ENCODE results near the gene ARHGAP5.

The ARHGAP5 gene

GRCh38 chr14:32078858-32079216 is 1.7 kb downstream of the ARHGAP5 start:
- H3K4me3 ChIP-seq (ENCODE audit: low read length) = no peak overlapping the region; the same call in 1 of the 2 replicates
- no peaks in the 10 kb centered on the region for H3K36me3 ChIP-seq (replicated peaks; ENCODE audit: insufficient read depth, low read length)
- peaks cover 12% of the 10 kb centered on the region for H3F3A ChIP-seq (ENCODE audit: insufficient read depth, low read length)
- H4K20me1 ChIP-seq (ENCODE audit: insufficient read depth, low read length) = no peaks in the 10 kb centered on the region
- H3K9ac ChIP-seq (ENCODE audit: low read length) = no peak overlapping the region
- H3K79me2 ChIP-seq (ENCODE audit: low read length) = peaks cover 48% of the 10 kb centered on the region
- peak overlapping the region; percentile 73; the same call in 1 of the 2 replicates for H3K4me2 ChIP-seq (ENCODE audit: low read depth, low read length)
- H3K9me3 ChIP-seq (replicated peaks; ENCODE audit: insufficient read depth, low read length) = no peaks in the 10 kb centered on the region
- no peaks in the 10 kb centered on the region for H3K27me3 ChIP-seq (replicated peaks; ENCODE audit: insufficient read depth, low read length)
- no peak overlapping the region for H2AFZ ChIP-seq (ENCODE audit: low read length)
- no peaks in the 10 kb centered on the region for H3K4me1 ChIP-seq (ENCODE audit: low read length)
- TF ChIP-seq EZH2 (optimal IDR thresholded peaks at IDR 0.05; ENCODE audit: low read depth, low read length) (no peak), EZH2phosphoT487 (IDR thresholded peaks at IDR 0.05; ENCODE audit: low read length) (no peak), CTCF (IDR thresholded peaks at IDR 0.05; ENCODE audit: low read length) (no peak)
- DNase-seq = no peak
- H3K9me2 ChIP-seq (replicated peaks; ENCODE audit: insufficient read depth, low read length) = no peaks in the 10 kb centered on the region
- H3K27ac ChIP-seq (ENCODE audit: low read length) = no peak overlapping the region

- no peak overlapping the region for H3K27ac ChIP-seq (ENCODE audit: low read length)
- H3K4me3 ChIP-seq (ENCODE audit: low read length) = no peak overlapping the region
- no peak overlapping the region for H2AFZ ChIP-seq (ENCODE audit: low read length)
- TF ChIP-seq CTCF (IDR thresholded peaks at IDR 0.05; ENCODE audit: low read length) (no peak), EZH2 (optimal IDR thresholded peaks at IDR 0.05; ENCODE audit: low read depth, low read length) (no peak), EZH2phosphoT487 (IDR thresholded peaks at IDR 0.05; ENCODE audit: low read length) (no peak)
- no peaks in the 10 kb centered on the region for H3K9me3 ChIP-seq (replicated peaks; ENCODE audit: insufficient read depth, low read length)
- no peak for DNase-seq
- no peak overlapping the region for H3K9ac ChIP-seq (ENCODE audit: low read length)
- no peaks in the 10 kb centered on the region for H3K4me1 ChIP-seq (ENCODE audit: low read length)
- H3K27me3 ChIP-seq (replicated peaks; ENCODE audit: insufficient read depth, low read length) = no peaks in the 10 kb centered on the region
- no peaks in the 10 kb centered on the region for H4K20me1 ChIP-seq (ENCODE audit: insufficient read depth, low read length)
- no peaks in the 10 kb centered on the region for H3K9me2 ChIP-seq (replicated peaks; ENCODE audit: insufficient read depth, low read length)
- peaks cover 12% of the 10 kb centered on the region for H3F3A ChIP-seq (ENCODE audit: insufficient read depth, low read length)
- H3K36me3 ChIP-seq (replicated peaks; ENCODE audit: insufficient read depth, low read length) = no peaks in the 10 kb centered on the region
- no peak overlapping the region for H3K4me2 ChIP-seq (ENCODE audit: low read depth, low read length)
- H3K79me2 ChIP-seq (ENCODE audit: low read length) = peaks cover 52% of the 10 kb centered on the region
These were observed 2.2 kb downstream of the ARHGAP5 start for GRCh38 chr14:32079264-32079663.

GRCh38 chr14:32080001-32080510 is 3.0 kb downstream of the ARHGAP5 start:
- Histone ChIP-seq H3K4me3 (ENCODE audit: low read length) (no peak overlapping the region), H3K4me2 (ENCODE audit: low read depth, low read length) (no peak overlapping the region)

More at GRCh38 chr14:32080001-32080510, 3.0 kb downstream of the ARHGAP5 start:
- peaks cover 56% of the 10 kb centered on the region for H3K79me2 ChIP-seq (ENCODE audit: low read length)
- H3K27ac ChIP-seq (ENCODE audit: low read length) = no peak overlapping the region
- no peaks in the 10 kb centered on the region for H3K9me2 ChIP-seq (replicated peaks; ENCODE audit: insufficient read depth, low read length)
- no peak overlapping the region for H2AFZ ChIP-seq (ENCODE audit: low read length)
- no peaks in the 10 kb centered on the region for H3K36me3 ChIP-seq (replicated peaks; ENCODE audit: insufficient read depth, low read length)
- H3K27me3 ChIP-seq (replicated peaks; ENCODE audit: insufficient read depth, low read length) = no peaks in the 10 kb centered on the region
- H3K4me1 ChIP-seq (ENCODE audit: low read length) = no peaks in the 10 kb centered on the region
- DNase-seq = no peak
- no peak overlapping the region for H3K9ac ChIP-seq (ENCODE audit: low read length)
- TF ChIP-seq EZH2phosphoT487 (IDR thresholded peaks at IDR 0.05; ENCODE audit: low read length) (no peak), EZH2 (optimal IDR thresholded peaks at IDR 0.05; ENCODE audit: low read depth, low read length) (no peak), CTCF (IDR thresholded peaks at IDR 0.05; ENCODE audit: low read length) (no peak)
- no peaks in the 10 kb centered on the region for H4K20me1 ChIP-seq (ENCODE audit: insufficient read depth, low read length)
- H3K9me3 ChIP-seq (replicated peaks; ENCODE audit: insufficient read depth, low read length) = no peaks in the 10 kb centered on the region
- peaks cover 12% of the 10 kb centered on the region for H3F3A ChIP-seq (ENCODE audit: insufficient read depth, low read length)
